ENCODE measurements around the gene SLC32A1.

DNA sequence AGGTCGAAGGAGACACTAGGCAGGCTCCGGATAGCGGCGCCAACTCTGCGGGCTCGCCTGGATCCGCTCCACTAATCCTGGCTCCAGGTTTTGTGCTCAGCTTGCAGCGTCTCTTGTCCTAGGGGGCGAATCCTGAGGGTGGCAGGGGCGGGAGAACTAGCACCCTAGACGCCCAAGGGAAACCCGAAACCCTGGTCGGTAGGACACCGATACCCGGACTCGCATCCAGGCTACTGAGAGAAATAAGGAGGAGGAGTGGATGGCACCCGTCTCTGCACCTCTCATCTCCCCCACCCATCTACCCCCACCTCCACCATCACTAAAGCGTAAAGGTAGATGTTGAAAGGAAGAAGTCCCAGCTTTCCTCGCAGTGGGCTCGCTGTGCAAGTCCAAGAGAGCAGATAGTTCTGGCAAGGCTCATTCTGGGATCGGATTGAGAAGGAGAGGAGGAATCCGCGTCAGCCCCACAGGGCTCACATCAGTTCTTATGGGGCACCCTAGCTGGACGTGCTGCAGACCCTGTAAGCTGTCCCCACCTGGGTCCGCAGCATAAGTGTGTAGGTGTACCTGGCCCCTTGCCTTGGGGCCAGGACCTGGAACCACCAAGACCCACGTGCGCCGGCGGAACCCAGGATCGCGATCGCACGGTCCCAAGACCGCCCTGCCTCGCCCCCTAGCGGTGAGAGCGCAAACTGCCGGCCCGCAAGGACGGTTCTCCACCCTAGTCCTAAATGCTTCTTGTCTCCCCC, 6.9 kb downstream of the SLC32A1 start:
- TF ChIP-seq CTCF (IDR thresholded peaks at IDR 0.05; ENCODE audit: insufficient read depth, low read depth, low read length), result peak; percentile 81
- no peak for TF ChIP-seq EZH2 (IDR thresholded peaks at IDR 0.05; ENCODE audit: insufficient read depth, low read length)

Measured in astrocyte (in vitro differentiated cells and primary cell).